SK-N-DZ (cell line): ENCODE results near the gene RHOF.
"Not testable (repeated sequence)": the region's sequence is repeated elsewhere in the genome, so short reads cannot be mapped to it uniquely, and the experiment has no call there.

Experiments used
- DNase-seq: peaks from one replicate; pipeline ENCODE4 v3.0.0-alpha.2; 2015; ENCODE audit warnings: low spot score

Gene RHOF

GRCh38 chr12:121776190-121777098 is 17.0 kb downstream of the RHOF start:
- peak; percentile 70 for DNase-seq

- no peak for DNase-seq
These were observed 18.0 kb downstream of the RHOF start for GRCh38 chr12:121775501-121775900.

- DNase-seq, result no peak
These were observed 18.5 kb downstream of the RHOF start for GRCh38 chr12:121774968-121775474.

GRCh38 chr12:121773011-121773777 is 20.3 kb downstream of the RHOF start:
- peak; percentile 70 for DNase-seq

GRCh38 chr12:121770813-121771625 is 22.5 kb downstream of the RHOF start:
- DNase-seq, result no peak

- no peak for DNase-seq
These were observed 23.1 kb downstream of the RHOF start for GRCh38 chr12:121770388-121770787.

- DNase-seq, result no peak
These were observed 23.6 kb downstream of the RHOF start for GRCh38 chr12:121769831-121770301.

GRCh38 chr12:121769297-121769830 is 24.1 kb downstream of the RHOF start:
- no peak for DNase-seq

- DNase-seq, result no peak
These were observed 25.9 kb downstream of the RHOF start for GRCh38 chr12:121767525-121768016.

- no peak for DNase-seq
These were observed 27.0 kb downstream of the RHOF start for GRCh38 chr12:121766290-121767039.

GRCh38 chr12:121765573-121765972 is 27.9 kb downstream of the RHOF start:
- no peak for DNase-seq

- DNase-seq, result no peak
These were observed 28.7 kb downstream of the RHOF start for GRCh38 chr12:121764808-121765207.

GRCh38 chr12:121762269-121762668 is 31.2 kb downstream of the RHOF start:
- no peak for DNase-seq

GRCh38 chr12:121758536-121758935 is 35.0 kb downstream of the RHOF start:
- DNase-seq, result not testable (repeated sequence)

- DNase-seq, result no peak
These were observed 37.9 kb downstream of the RHOF start for GRCh38 chr12:121755591-121755990.

- DNase-seq, result no peak
These were observed 38.7 kb downstream of the RHOF start for GRCh38 chr12:121754836-121755235.

- no peak for DNase-seq
These were observed 39.6 kb downstream of the RHOF start for GRCh38 chr12:121753844-121754264.

- DNase-seq, result no peak
These were observed 41.6 kb downstream of the RHOF start for GRCh38 chr12:121751749-121752351.

GRCh38 chr12:121751034-121751433 is 42.5 kb downstream of the RHOF start:
- no peak for DNase-seq

- DNase-seq, result no peak
These were observed 43.0 kb downstream of the RHOF start for GRCh38 chr12:121750507-121750955.
